Gastroesophageal sphincter (tissue), 4 donors: ENCODE results near the gene ARHGEF17. TPM values are rescaled to one million over a fixed set of nuclear protein-coding genes. Genes with fewer than 3 reads are reported as not detected.

Source experiments
- ATAC-seq: fragments of 150-250 bp; one replicate; pipeline ENCODE4 v1.9.1; 2016; ENCODE audit warnings: mild to moderate bottlenecking, moderate library complexity
- H3K27ac ChIP-seq, 4 donors: fragments of 200-600 bp; sonication (generic) in 3 of 4; 1 replicate in 3 of 4; 2 replicates in 1 of 4; pipeline ENCODE4 v1.5.1; 2016 to 2019
- H3K27me3 ChIP-seq: fragments of 200-600 bp; sonication (generic); one replicate; pipeline ENCODE4 v1.5.1; 2019
- H3K36me3 ChIP-seq, 2 donors: fragments of 200-600 bp; sonication (generic); one replicate each; pipeline ENCODE4 v1.5.1; 2019; ENCODE audit warnings: control low read depth in 1 of 2
- H3K4me1 ChIP-seq, 3 donors: fragments of 200-600 bp; sonication (generic); 1 replicate in 2 of 3; 2 replicates in 1 of 3; pipeline ENCODE4 v1.5.1; 2016 to 2019; ENCODE audit warnings: control low read depth in 2 of 3
- H3K4me3 ChIP-seq, 2 donors: fragments of 200-600 bp; sonication (generic); one replicate each; pipeline ENCODE4 v1.5.1; 2019; ENCODE audit warnings: mild to moderate bottlenecking in 1 of 2, moderate library complexity in 1 of 2
- H3K9me3 ChIP-seq, 3 donors: fragments of 200-600 bp; sonication (generic); one replicate each; pipeline ENCODE4 v1.5.1; 2017 to 2019; ENCODE audit warnings: control low read depth in 2 of 3
- CTCF ChIP-seq, 4 experiments: fragments of 200-600 bp in 2 of 4; fragments of 450-650 bp in 2 of 4; sonication (generic) in 1 of 4; IDR thresholded peaks; one replicate each; pipeline ENCODE4 v1.5.1; 2017 to 2019; ENCODE audit warnings: antibody characterized with exemption in 4 of 4, mild to moderate bottlenecking in 2 of 4, moderate library complexity in 2 of 4
- EP300 ChIP-seq: sonication (generic); formaldehyde crosslinking; IDR thresholded peaks from one replicate; pipeline ENCODE4 v1.6.1; 2017; ENCODE audit warnings: antibody characterized with exemption, mild to moderate bottlenecking
- POLR2A ChIP-seq, 2 donors: fragments of 450-650 bp; IDR thresholded peaks; one replicate each; pipeline ENCODE4 v1.6.1; 2017; ENCODE audit warnings: antibody characterized with exemption in 2 of 2, mild to moderate bottlenecking in 2 of 2, moderate library complexity in 1 of 2
- POLR2AphosphoS5 ChIP-seq: sonication (generic); formaldehyde crosslinking; IDR thresholded peaks from one replicate; pipeline ENCODE4 v1.6.1; 2017; ENCODE audit warnings: antibody characterized with exemption
- WGBS, 2 donors: methylation state at CpG; one replicate each; pipeline ENCODE4 v1.1.5; 2018; ENCODE audit warnings: low coverage in 1 of 2; 5-methylcytosine and 5-hydroxymethylcytosine counted together
- total RNA-seq, 4 donors: library from RNA; depleted of rRNA; stranded (reverse); fragments of >200 nt; gene quantifications; one replicate each; pipeline ENCODE4 v1.1.0, GENCODE V29; 2016

Gene ARHGEF17
- total RNA-seq, 4 donors from 2014 or later: 52.5 to 169 (median 84.4) TPM

GRCh38 chr11:73380897-73381410 is 72.9 kb downstream of the ARHGEF17 start:
- H3K4me1 ChIP-seq: peaks cover 0 to 56% (median 10%) of the 10 kb centered on the region in 3 donors
- ATAC-seq: no peak
- no peak overlapping the region for H3K27ac ChIP-seq
- H3K27me3 ChIP-seq: no peaks in the 10 kb centered on the region
- no peaks in the 10 kb centered on the region for H3K9me3 ChIP-seq
- TF ChIP-seq CTCF (IDR thresholded peaks at IDR 0.05) (no peak), POLR2AphosphoS5 (no peak), EP300 (no peak), POLR2A (IDR thresholded peaks at IDR 0.05) (no peak)
- WGBS, 2 donors: 100% methylated on average over 1 of the region's 4 CpGs; no CpG with 5 or more reads in 1 of the 2 donors
- no peak overlapping the region for H3K4me3 ChIP-seq
- no peaks in the 10 kb centered on the region for H3K36me3 ChIP-seq

GRCh38 chr11:73381589-73381988 is 73.5 kb downstream of the ARHGEF17 start:
- H3K4me3 ChIP-seq: no peak overlapping the region
- no peaks in the 10 kb centered on the region for H3K9me3 ChIP-seq
- ATAC-seq: no peak
- peaks cover 0 to 56% (median 10%) of the 10 kb centered on the region in 3 donors for H3K4me1 ChIP-seq
- H3K36me3 ChIP-seq: no peaks in the 10 kb centered on the region
- 80 to 100% methylated on average over 1 of the region's 6 CpGs for WGBS, 2 donors
- H3K27ac ChIP-seq: no peak overlapping the region
- TF ChIP-seq EP300 (no peak), CTCF (IDR thresholded peaks at IDR 0.05) (no peak), POLR2A (IDR thresholded peaks at IDR 0.05) (no peak), POLR2AphosphoS5 (no peak)
- H3K27me3 ChIP-seq: no peaks in the 10 kb centered on the region

DNA sequence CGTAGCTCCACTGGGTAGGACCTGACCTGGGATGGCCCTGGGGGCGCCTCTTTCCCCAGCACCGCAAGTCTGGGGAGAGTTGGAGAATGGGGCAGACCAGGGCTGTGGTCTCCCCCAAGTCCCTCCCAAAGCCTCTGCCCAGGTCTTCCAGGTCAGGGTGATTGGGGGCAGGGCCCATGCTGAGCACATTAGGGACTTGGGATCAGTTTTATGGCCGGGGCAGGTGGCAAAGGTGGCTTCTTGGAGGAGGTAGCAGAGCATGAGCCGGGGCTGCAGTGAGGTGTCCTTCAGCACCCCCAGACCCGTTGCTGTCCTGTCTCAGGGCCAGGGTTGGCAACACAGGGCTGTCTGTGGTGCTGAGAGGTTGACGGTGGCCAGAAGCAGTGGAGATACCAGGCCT is 74.1 kb downstream of the ARHGEF17 start:
- TF ChIP-seq CTCF (IDR thresholded peaks at IDR 0.05) (no peak), POLR2A (IDR thresholded peaks at IDR 0.05) (no peak), EP300 (no peak), POLR2AphosphoS5 (no peak)
- H3K36me3 ChIP-seq: no peaks in the 10 kb centered on the region
- H3K27ac ChIP-seq: no peak overlapping the region
- ATAC-seq: no peak
- H3K27me3 ChIP-seq: no peaks in the 10 kb centered on the region
- WGBS, 2 donors: 100% methylated on average over 1 of the region's 7 CpGs; no CpG with 5 or more reads in 1 of the 2 donors
- H3K9me3 ChIP-seq: no peaks in the 10 kb centered on the region
- no peak overlapping the region for H3K4me3 ChIP-seq
- H3K4me1 ChIP-seq: peaks cover 0 to 55% (median 10%) of the 10 kb centered on the region in 3 donors

DNA sequence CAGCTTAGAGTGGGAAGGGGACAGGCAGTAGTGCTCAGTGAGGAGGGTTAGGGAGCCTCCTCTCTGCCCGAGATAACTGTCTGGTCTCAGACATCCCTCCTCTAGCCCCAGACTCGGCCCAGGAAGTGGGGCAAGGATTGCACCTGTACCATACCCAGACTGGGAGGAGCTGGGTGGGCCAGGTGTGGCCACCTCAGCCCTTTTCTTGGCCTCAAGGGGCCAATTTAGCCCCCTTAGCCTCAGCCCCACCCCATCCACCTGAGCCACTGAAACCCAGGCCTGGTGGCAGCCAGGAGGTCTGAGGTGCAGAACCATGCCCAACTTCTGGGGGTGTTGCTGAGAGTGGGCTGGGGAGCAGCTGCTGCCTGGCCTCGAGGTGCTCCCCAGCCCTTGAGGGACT is 74.7 kb downstream of the ARHGEF17 start:
- Histone ChIP-seq H3K4me3 (no peak overlapping the region), H3K27ac (no peak overlapping the region), H3K36me3 (no peaks in the 10 kb centered on the region), H3K27me3 (no peaks in the 10 kb centered on the region), H3K9me3 (no peaks in the 10 kb centered on the region), H3K4me1 (peaks cover 0 to 49% (median 10%) of the 10 kb centered on the region in 3 donors)
- WGBS, 2 donors: 100% methylated on average over 2 of the region's 3 CpGs; no CpG with 5 or more reads in 1 of the 2 donors
- no peak for ATAC-seq
- TF ChIP-seq CTCF (IDR thresholded peaks at IDR 0.05): no peak

DNA sequence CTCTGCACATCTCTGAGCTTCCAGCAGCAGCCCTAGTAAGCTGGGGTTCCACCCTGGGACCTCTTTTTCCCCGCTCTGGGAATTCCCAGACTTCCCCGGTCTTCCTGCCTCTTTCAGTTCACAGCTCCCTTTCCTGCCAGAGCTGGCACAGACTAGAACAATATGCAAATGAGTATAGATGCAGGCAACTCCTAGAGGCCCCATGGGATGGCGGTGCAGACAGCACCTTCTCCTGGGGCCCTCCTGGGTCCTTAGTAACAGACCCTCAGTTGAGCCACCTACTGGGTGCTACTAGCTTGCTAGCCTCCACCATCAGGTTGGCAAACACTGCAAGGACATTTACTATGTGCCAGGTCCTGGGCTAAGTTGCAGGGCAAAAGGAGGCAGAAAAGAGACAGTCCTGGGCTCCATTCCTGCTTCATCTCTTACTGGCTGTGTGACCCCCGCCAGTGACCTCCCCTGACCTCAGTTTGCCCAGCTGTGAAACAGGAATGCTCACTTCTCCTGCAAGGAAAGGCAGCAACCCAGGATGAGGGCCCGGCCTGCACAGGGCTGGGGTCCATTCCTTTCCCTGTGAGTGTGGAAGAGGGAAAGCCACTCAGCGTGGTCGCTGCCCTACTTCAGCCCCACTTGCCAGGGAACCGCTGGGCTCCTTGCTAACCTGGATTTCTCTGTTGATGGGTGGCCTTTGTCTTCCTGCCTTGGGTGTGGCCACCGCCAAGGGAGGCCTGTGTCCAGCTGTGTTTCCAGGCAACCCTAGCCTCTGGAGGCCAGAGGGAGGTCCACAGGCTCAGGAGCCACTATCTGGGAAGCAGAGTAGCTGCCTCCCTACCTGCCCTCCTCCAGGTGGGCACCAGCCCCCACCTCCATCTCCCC is 75.4 kb downstream of the ARHGEF17 start:
- Histone ChIP-seq H3K36me3 (no peaks in the 10 kb centered on the region), H3K4me3 (no peak overlapping the region), H3K27me3 (no peaks in the 10 kb centered on the region), H3K27ac (no peak overlapping the region), H3K9me3 (no peaks in the 10 kb centered on the region), H3K4me1 (peaks cover 0 to 53% (median 10%) of the 10 kb centered on the region in 3 donors)
- no peak for ATAC-seq
- WGBS, 2 donors: 82% methylated on average over 5 of the region's 9 CpGs; no CpG with 5 or more reads in 1 of the 2 donors
- no peak for TF ChIP-seq POLR2AphosphoS5
